ENCODE results near the gene PPFIBP1.

GRCh38 chr12:27535318-27535717 is 11.3 kb downstream of the PPFIBP1 start:
- no peak for TF ChIP-seq GATA2 (IDR thresholded peaks at IDR 0.05; ENCODE audit: low read depth, low read length)
- no peak for TF ChIP-seq GATA3 (IDR thresholded peaks at IDR 0.05; ENCODE audit: low read depth, low read length)
